ENCODE data around the gene SLC66A2. TPM values are rescaled to one million over a fixed set of nuclear protein-coding genes. Genes with fewer than 3 reads are reported as not detected.

SLC66A2 gene
- total RNA-seq, 1 donor from 2014 or later, result 5.8 TPM

DNA sequence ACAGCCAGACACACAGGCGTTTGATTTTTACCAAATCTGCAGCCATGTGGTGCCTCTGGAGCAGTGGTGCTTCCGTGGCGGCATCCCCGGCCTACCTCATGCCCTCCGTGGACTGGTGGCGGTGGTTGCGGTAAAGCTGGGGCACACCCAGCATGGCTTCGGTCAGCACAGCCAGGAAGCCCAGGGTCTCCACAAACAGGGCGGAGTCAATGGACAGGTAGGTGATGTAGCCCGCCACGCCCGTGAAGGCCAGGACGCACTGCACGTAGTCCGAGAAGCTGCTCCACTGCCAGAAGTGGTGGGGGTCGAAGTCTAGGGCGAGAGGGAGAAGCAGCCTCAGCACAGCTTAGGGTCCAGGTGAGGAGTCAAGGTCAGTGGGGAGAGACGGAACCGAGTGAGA is 32.4 kb downstream of the SLC66A2 start:
- H3F3A ChIP-seq (ENCODE audit: low read depth), result no peaks in the 10 kb centered on the region
- H4K20me1 ChIP-seq (ENCODE audit: low read depth), result no peaks in the 10 kb centered on the region
- Mint-ChIP-seq H3K36me3 (peaks cover 48% of the 10 kb centered on the region), H3K27me3 (ENCODE audit: insufficient read depth, low read depth) (peaks cover 6% of the 10 kb centered on the region), H3K4me1 (no peaks in the 10 kb centered on the region), H3K4me3 (no peak overlapping the region), H3K27ac (no peak overlapping the region), H3K9me3 (peaks cover 36% of the 10 kb centered on the region)
- H2AFZ ChIP-seq (replicated peaks), result no peak overlapping the region
- H3K79me2 ChIP-seq (ENCODE audit: low read depth), result no peaks in the 10 kb centered on the region
- no peak for DNase-seq (ENCODE audit: low spot score)
- H3K4me2 ChIP-seq, result no peak overlapping the region
- TF ChIP-seq CTCF (IDR thresholded peaks at IDR 0.05) (no peak), EZH2 (IDR thresholded peaks at IDR 0.05) (no peak), EZH2phosphoT487 (IDR thresholded peaks at IDR 0.05) (no peak)
- H3K9ac ChIP-seq, result no peak overlapping the region
- H3K9me3 ChIP-seq (ENCODE audit: low read depth), result no peaks in the 10 kb centered on the region
- no peaks in the 10 kb centered on the region for H3K36me3 ChIP-seq
- no peaks in the 10 kb centered on the region for H3K4me1 ChIP-seq
- H3K4me3 ChIP-seq, result no peak overlapping the region
- no peaks in the 10 kb centered on the region for H3K27me3 ChIP-seq
- no peak overlapping the region for H3K27ac ChIP-seq

DNA sequence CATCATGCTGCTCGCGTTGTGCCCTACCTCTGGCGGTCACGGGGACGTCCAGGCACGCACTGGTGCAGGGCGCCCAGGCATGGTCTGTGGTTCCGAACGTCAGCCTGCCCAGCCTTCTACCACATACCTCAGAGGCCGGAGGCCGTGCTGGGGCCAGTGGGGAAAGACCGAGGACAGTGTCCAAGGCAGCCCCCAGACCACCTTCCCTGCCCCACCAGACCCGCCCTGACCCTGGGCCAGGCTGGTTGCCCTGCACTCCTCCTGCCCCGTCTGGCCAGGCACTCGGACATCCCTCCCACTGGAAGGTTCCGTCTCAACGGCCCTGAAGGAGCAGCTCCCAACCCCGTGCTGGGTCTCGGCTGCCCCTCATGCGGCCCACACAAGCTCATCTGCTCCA is 32.8 kb downstream of the SLC66A2 start:
- Histone ChIP-seq H3K4me3 (no peak overlapping the region), H4K20me1 (ENCODE audit: low read depth) (no peaks in the 10 kb centered on the region), H3K79me2 (ENCODE audit: low read depth) (no peaks in the 10 kb centered on the region), H3K9me3 (ENCODE audit: low read depth) (no peaks in the 10 kb centered on the region), H3K36me3 (no peaks in the 10 kb centered on the region), H3K27ac (no peak overlapping the region), H3F3A (ENCODE audit: low read depth) (no peaks in the 10 kb centered on the region), H3K4me1 (no peaks in the 10 kb centered on the region), H3K27me3 (no peaks in the 10 kb centered on the region), H2AFZ (replicated peaks) (no peak overlapping the region), H3K9ac (no peak overlapping the region), H3K4me2 (no peak overlapping the region)
- peaks cover 6% of the 10 kb centered on the region for H3K27me3 Mint-ChIP-seq (ENCODE audit: insufficient read depth, low read depth)
- H3K9me3 Mint-ChIP-seq, result peaks cover 36% of the 10 kb centered on the region
- H3K4me3 Mint-ChIP-seq, result no peak overlapping the region
- H3K36me3 Mint-ChIP-seq, result peaks cover 45% of the 10 kb centered on the region
- no peak overlapping the region for H3K27ac Mint-ChIP-seq
- H3K4me1 Mint-ChIP-seq, result peaks cover under 1% of the 10 kb centered on the region
- TF ChIP-seq CTCF (IDR thresholded peaks at IDR 0.05) (no peak), EZH2 (IDR thresholded peaks at IDR 0.05) (no peak), EZH2phosphoT487 (IDR thresholded peaks at IDR 0.05) (no peak)
- DNase-seq (ENCODE audit: low spot score), result no peak

GRCh38 chr18:79917853-79918614 is 33.4 kb downstream of the SLC66A2 start:
- DNase-seq (ENCODE audit: low spot score), result no peak
- H3K36me3 Mint-ChIP-seq, result peaks cover 46% of the 10 kb centered on the region
- H3K36me3 ChIP-seq, result no peaks in the 10 kb centered on the region
- H3K27me3 Mint-ChIP-seq (ENCODE audit: insufficient read depth, low read depth), result peaks cover 6% of the 10 kb centered on the region
- no peak overlapping the region for H2AFZ ChIP-seq (replicated peaks)
- H3K9me3 Mint-ChIP-seq, result peaks cover 35% of the 10 kb centered on the region
- H3K9me3 ChIP-seq (ENCODE audit: low read depth), result no peaks in the 10 kb centered on the region
- H3F3A ChIP-seq (ENCODE audit: low read depth), result no peaks in the 10 kb centered on the region
- no peak overlapping the region for H3K27ac ChIP-seq
- H3K4me2 ChIP-seq, result no peak overlapping the region
- no peaks in the 10 kb centered on the region for H3K4me1 ChIP-seq
- TF ChIP-seq CTCF (IDR thresholded peaks at IDR 0.05), result no peak
- TF ChIP-seq EZH2 (IDR thresholded peaks at IDR 0.05), result no peak
- no peak for TF ChIP-seq EZH2phosphoT487 (IDR thresholded peaks at IDR 0.05)
- no peak overlapping the region for H3K4me3 Mint-ChIP-seq
- no peak overlapping the region for H3K27ac Mint-ChIP-seq
- H3K79me2 ChIP-seq (ENCODE audit: low read depth), result no peaks in the 10 kb centered on the region
- H3K4me1 Mint-ChIP-seq, result peaks cover 6% of the 10 kb centered on the region
- H3K9ac ChIP-seq, result no peak overlapping the region
- no peaks in the 10 kb centered on the region for H4K20me1 ChIP-seq (ENCODE audit: low read depth)
- H3K4me3 ChIP-seq, result no peak overlapping the region
- no peaks in the 10 kb centered on the region for H3K27me3 ChIP-seq
